Myocyte (in vitro differentiated cells): ENCODE data around the gene MAP2K3. TPM values are rescaled to one million over a fixed set of nuclear protein-coding genes. Genes with fewer than 3 reads are reported as not detected.
"Not testable (repeated sequence)": the region's sequence is repeated elsewhere in the genome, so short reads cannot be mapped to it uniquely, and the experiment has no call there.

Experiments
- DNase-seq: peaks from one replicate; pipeline ENCODE4 v3.0.0-alpha.2; 2012; ENCODE audit warnings: low read depth
- total RNA-seq: library from RNA; depleted of rRNA; stranded (reverse); fragments of >200 nt; gene quantifications from 2 replicates; pipeline ENCODE4 v1.2.3, GENCODE V29; 2014

Gene MAP2K3
- total RNA-seq, 1 donor from 2014 or later: 25.8 TPM

GRCh38 chr17:21350495-21350894 is 66.0 kb downstream of the MAP2K3 start:
- not testable (repeated sequence) for DNase-seq

- DNase-seq: peak; percentile 62
Observed at GRCh38 chr17:21351366-21352065, 67.0 kb downstream of the MAP2K3 start.

- no peak for DNase-seq
Observed at GRCh38 chr17:21352221-21352980, 67.9 kb downstream of the MAP2K3 start.

- no peak for DNase-seq
Observed at GRCh38 chr17:21352981-21353265, 68.4 kb downstream of the MAP2K3 start.

- DNase-seq: no peak
Observed at GRCh38 chr17:21353326-21354010, 69.0 kb downstream of the MAP2K3 start.

- no peak for DNase-seq
Observed at GRCh38 chr17:21354796-21355385, 70.4 kb downstream of the MAP2K3 start.

GRCh38 chr17:21355586-21355985 is 71.1 kb downstream of the MAP2K3 start:
- no peak for DNase-seq

GRCh38 chr17:21356537-21357127 is 72.1 kb downstream of the MAP2K3 start:
- DNase-seq: no peak

- DNase-seq: peak; percentile 41
Observed at GRCh38 chr17:21357281-21357680, 72.8 kb downstream of the MAP2K3 start.

GRCh38 chr17:21357696-21358656 is 73.5 kb downstream of the MAP2K3 start:
- no peak for DNase-seq

GRCh38 chr17:21358682-21359482 is 74.4 kb downstream of the MAP2K3 start:
- peak; percentile 91 for DNase-seq

GRCh38 chr17:21359483-21359840 is 75.0 kb downstream of the MAP2K3 start:
- DNase-seq: no peak

- DNase-seq: no peak
Observed at GRCh38 chr17:21360048-21360447, 75.5 kb downstream of the MAP2K3 start.

- no peak for DNase-seq
Observed at GRCh38 chr17:21361020-21361809, 76.7 kb downstream of the MAP2K3 start.

- DNase-seq: no peak
Observed at GRCh38 chr17:21362331-21362931, 77.9 kb downstream of the MAP2K3 start.

GRCh38 chr17:21363776-21364642 is 79.5 kb downstream of the MAP2K3 start:
- DNase-seq: peak; percentile 92
